HCT116 (cell line): ENCODE measurements around the gene PDLIM3. TPM values are rescaled to one million over a fixed set of nuclear protein-coding genes. Genes with fewer than 3 reads are reported as not detected.

ENCODE experiments used
- ATAC-seq: fragments of 200-7000 bp; cut with Tn5 transposase; 2 replicates; pipeline ENCODE4 v1.9.1; 2020; ENCODE audit warnings: mild to moderate bottlenecking, moderate library complexity
- BruUV-seq: library from RNA; stranded (reverse); fragments of 400-500 nt; replicated peaks from 2 replicates; lab custom pipeline; 2021; lab: Mats Ljungman, UMichigan
- CTCF ChIA-PET: fragments of 300-600 bp; sonication (Branson Sonifier 250); formaldehyde crosslinking; loops from one replicate; lab custom pipeline; 2021; ENCODE audit warnings: antibody characterized with exemption; lab: Charles Lee
- POLR2A ChIA-PET: fragments of 300-600, 350-600 bp; sonication (Branson Sonifier 250); formaldehyde crosslinking; loops from one replicate; lab custom pipeline; 2021; ENCODE audit warnings: antibody characterized with exemption; lab: Charles Lee
- RAD21 ChIA-PET, 2 experiments: fragments of 300-600 bp; sonication (Branson Sonifier 250); formaldehyde crosslinking; loops; one replicate each; lab custom pipeline; 2023; ENCODE audit warnings: low total read pairs in 2 of 2; ENCODE audit not compliant: uncharacterized antibody in 2 of 2, unreplicated experiment in 2 of 2, low non-redundant PET in 1 of 2; lab: Charles Lee
- DNase-seq: peaks from one replicate; pipeline ENCODE4 v3.0.0-alpha.2; 2010; ENCODE audit warnings: low read depth, low spot score
- H2AFZ ChIP-seq: fragments of 200-600 bp; shearing (Covaris generic), sonication (generic); 2 replicates; pipeline ENCODE4 v1.6.1; 2017; ENCODE audit warnings: low read depth, mixed run types, mixed read lengths, antibody characterized with exemption, low read length; ENCODE audit not compliant: poor library complexity, severe bottlenecking
- H3K27ac ChIP-seq: 2 replicates; pipeline ENCODE4 v1.5.1; 2012; ENCODE audit warnings: low read depth, low read length
- H3K27me3 ChIP-seq: fragments of 200-600 bp; sonication (generic); 2 replicates; pipeline ENCODE4 v1.6.1; 2016; ENCODE audit warnings: mixed run types, low read length, mixed read lengths; ENCODE audit not compliant: insufficient read depth
- H3K36me3 ChIP-seq, 2 experiments: fragments of 200-500 bp in 1 of 2; fragments of 200-600 bp in 1 of 2; sonication (Bioruptor generic) in 1 of 2; sonication (generic) in 1 of 2; 2 replicates each; pipeline versions ENCODE4 v1.5.1 to v1.6.1; 2014 to 2016; ENCODE audit warnings: low read length in 2 of 2, inconsistent platforms in 1 of 2, mixed read lengths in 1 of 2, mixed run types in 1 of 2; ENCODE audit not compliant: insufficient read depth in 2 of 2, control insufficient read depth in 1 of 2
- H3K4me1 ChIP-seq, 2 experiments: fragments of 200-600 bp in 1 of 2; sonication (generic) in 1 of 2; 2 replicates each; pipeline versions ENCODE4 v1.5.1 to v1.6.1; 2012 to 2017; ENCODE audit warnings: low read length in 2 of 2, inconsistent platforms in 1 of 2, mild to moderate bottlenecking in 1 of 2, mixed read lengths in 1 of 2, mixed run types in 1 of 2, moderate library complexity in 1 of 2; ENCODE audit not compliant: insufficient read depth in 2 of 2, control insufficient read depth in 1 of 2
- H3K4me2 ChIP-seq: fragments of 200-600 bp; sonication (generic); 2 replicates; pipeline ENCODE4 v1.6.1; 2017; ENCODE audit warnings: mixed run types, low read length, mixed read lengths
- H3K4me3 ChIP-seq, 2 experiments: fragments of 200-600 bp in 1 of 2; sonication (generic) in 1 of 2; replicated peaks in 1 of 2; 2 replicates each; pipeline ENCODE4 v1.5.1; 2011 to 2016; ENCODE audit warnings: low read length in 2 of 2, control low read depth in 1 of 2, low read depth in 1 of 2, mild to moderate bottlenecking in 1 of 2, mixed read lengths in 1 of 2, mixed run types in 1 of 2
- H3K79me2 ChIP-seq: fragments of 200-600 bp; sonication (generic); 2 replicates; pipeline ENCODE4 v1.6.1; 2017; ENCODE audit warnings: mild to moderate bottlenecking, mixed run types, low read length, moderate library complexity, mixed read lengths; ENCODE audit not compliant: insufficient read depth
- H3K9ac ChIP-seq: fragments of 200-600 bp; sonication (generic); 2 replicates; pipeline ENCODE4 v1.6.1; 2016; ENCODE audit warnings: low read length, mixed read lengths
- H3K9me2 ChIP-seq: fragments of 200-600 bp; sonication (generic), shearing (Covaris generic); 2 replicates; pipeline ENCODE4 v1.6.1; 2017; ENCODE audit warnings: mixed run types, mild to moderate bottlenecking, moderate library complexity; ENCODE audit not compliant: insufficient read depth
- H3K9me3 ChIP-seq, 2 experiments: fragments of 200-500 bp in 1 of 2; fragments of 200-600 bp in 1 of 2; sonication (Bioruptor generic) in 1 of 2; sonication (generic) in 1 of 2; 2 replicates each; pipeline ENCODE4 v1.6.1; 2014 to 2017; ENCODE audit warnings: low read length in 2 of 2, mixed read lengths in 2 of 2, inconsistent platforms in 1 of 2, low read depth in 1 of 2, mild to moderate bottlenecking in 1 of 2, mixed run types in 1 of 2, moderate library complexity in 1 of 2; ENCODE audit not compliant: control insufficient read depth in 1 of 2, insufficient read depth in 1 of 2
- H4K20me1 ChIP-seq: fragments of 200-600 bp; sonication (generic), shearing (Covaris generic); 2 replicates; pipeline ENCODE4 v1.6.1; 2017; ENCODE audit warnings: mixed run types, mild to moderate bottlenecking, moderate library complexity; ENCODE audit not compliant: insufficient read depth
- CBX3 ChIP-seq: IDR thresholded peaks from 2 replicates; pipeline ENCODE4 v1.6.1; 2012; ENCODE audit warnings: low read depth
- EGR1 ChIP-seq: IDR thresholded peaks from 2 replicates; pipeline ENCODE4 v1.6.1; 2012; ENCODE audit warnings: low read depth
- EZH2 ChIP-seq: fragments of 200-600 bp; sonication (generic); IDR thresholded peaks from 2 replicates; pipeline ENCODE4 v1.6.1; 2017; ENCODE audit warnings: antibody characterized with exemption, mixed run types
- EZH2phosphoT487 ChIP-seq: fragments of 200-600 bp; IDR thresholded peaks from 2 replicates; pipeline ENCODE4 v1.6.1; 2018; ENCODE audit warnings: antibody characterized with exemption, borderline replicate concordance
- FOSL1 ChIP-seq: IDR thresholded peaks from 2 replicates; pipeline ENCODE4 v1.6.1; 2012; ENCODE audit warnings: low read depth
- JUND ChIP-seq: IDR thresholded peaks from 2 replicates; pipeline ENCODE4 v1.6.1; 2012
- RAD21 ChIP-seq: IDR thresholded peaks from 2 replicates; pipeline ENCODE4 v1.6.1; 2012; ENCODE audit warnings: low read depth, mild to moderate bottlenecking
- SIN3A ChIP-seq: IDR thresholded peaks from 2 replicates; pipeline ENCODE4 v1.6.1; 2012; ENCODE audit warnings: low read depth
- TCF7L2 ChIP-seq: IDR thresholded peaks from 2 replicates; pipeline ENCODE4 v1.7.0; 2011; ENCODE audit warnings: borderline replicate concordance, inconsistent platforms; ENCODE audit not compliant: insufficient read depth, insufficient read length; ENCODE audit errors: extremely low read depth
- ZFX ChIP-seq: fragments of 450-650 bp; IDR thresholded peaks from 2 replicates; pipeline ENCODE4 v1.6.1; 2017
- ZNF274 ChIP-seq: fragments of 200-500 bp; sonication (Bioruptor generic); IDR thresholded peaks from 2 replicates; pipeline ENCODE4 v1.6.1; 2014; ENCODE audit warnings: mild to moderate bottlenecking, low read depth, low read length, inconsistent platforms
- intact Hi-C: fragments of 100-400 bp; cut with micrococcal nuclease; formaldehyde crosslinking; loops from 2 replicates; pipeline ENCODE4 v1.10.0; 2022
- total RNA-seq: library from RNA; stranded (reverse); gene quantifications from one replicate; pipeline ENCODE4 v1.2.1, GENCODE V29; 2021; ENCODE audit not compliant: unreplicated experiment
- TF ChIP-seq, protein P1 (sequence below): IDR thresholded peaks from 2 replicates; pipeline ENCODE4 v1.6.1; 2011; ENCODE audit warnings: mild to moderate bottlenecking, low read length, moderate library complexity; ENCODE audit not compliant: insufficient replicate concordance; ENCODE audit errors: extremely low read depth
- TF ChIP-seq, protein P2 (sequence below): IDR thresholded peaks from 2 replicates; pipeline ENCODE4 v1.6.1; 2012; ENCODE audit warnings: low read depth
- TF ChIP-seq, protein P3 (sequence below), 3 experiments: fragments of 200-600 bp in 1 of 3; sonication (generic) in 1 of 3; IDR thresholded peaks in 2 of 3; conservative IDR thresholded peaks in 1 of 3; 2 replicates each; pipeline ENCODE4 v1.5.1; 2012 to 2017; ENCODE audit warnings: low read depth in 2 of 3, low read length in 2 of 3, antibody characterized with exemption in 1 of 3, borderline replicate concordance in 1 of 3, control low read depth in 1 of 3, mild to moderate bottlenecking in 1 of 3, mixed read lengths in 1 of 3, mixed run types in 1 of 3, moderate library complexity in 1 of 3; ENCODE audit not compliant: insufficient read depth in 1 of 3

Gene PDLIM3
- total RNA-seq, 1 experiment from 2014 or later = 11.5 TPM

DNA sequence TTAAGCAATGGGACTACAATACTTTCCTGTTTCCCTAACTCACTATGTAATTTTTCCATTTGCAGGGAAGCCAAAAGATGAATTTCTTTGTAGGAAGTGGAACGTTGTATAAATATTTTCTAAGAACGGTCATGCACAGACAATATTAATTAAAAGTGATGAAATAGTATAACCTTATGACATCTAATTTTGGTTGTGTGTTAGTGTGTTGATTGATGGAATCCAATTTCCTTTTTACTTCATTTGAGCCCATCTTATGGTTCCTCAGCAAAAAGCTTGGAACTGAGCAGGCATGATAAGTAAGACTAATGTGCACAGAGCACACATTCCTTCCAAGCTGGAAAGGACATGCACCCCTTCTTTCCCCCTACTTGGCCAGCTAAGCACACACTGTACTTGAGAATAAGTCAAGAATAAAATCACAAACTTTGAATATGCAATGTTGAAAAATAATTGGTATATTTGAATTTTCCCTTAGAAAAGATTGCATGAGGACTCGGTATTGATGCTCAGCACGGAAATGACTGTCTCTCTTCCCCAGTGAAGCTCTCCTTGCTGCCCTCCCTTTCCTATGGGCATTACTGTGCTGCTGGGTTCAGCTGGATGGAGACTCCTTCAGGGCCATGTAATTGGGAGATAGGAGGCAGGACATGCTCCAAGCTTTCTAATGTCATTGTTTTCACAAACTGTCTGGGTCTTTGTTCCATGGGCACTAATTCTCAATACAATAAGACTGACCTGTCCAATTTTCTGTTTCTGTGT, 19.2 kb upstream of the PDLIM3 start:
- BruUV-seq = no TSS peak
- no peak overlapping the region for H3K4me3 ChIP-seq
- no peak overlapping the region for H3K4me2 ChIP-seq
- no peaks in the 10 kb centered on the region for H3K27me3 ChIP-seq
- no peaks in the 10 kb centered on the region for H3K79me2 ChIP-seq
- RAD21 ChIA-PET = no interaction called here
- ATAC-seq (no peak), DNase-seq (no peak)
- H3K27ac ChIP-seq = no peak overlapping the region
- CTCF ChIA-PET = no interaction called here
- no peak overlapping the region for H3K9ac ChIP-seq
- TF ChIP-seq, protein P1, sequence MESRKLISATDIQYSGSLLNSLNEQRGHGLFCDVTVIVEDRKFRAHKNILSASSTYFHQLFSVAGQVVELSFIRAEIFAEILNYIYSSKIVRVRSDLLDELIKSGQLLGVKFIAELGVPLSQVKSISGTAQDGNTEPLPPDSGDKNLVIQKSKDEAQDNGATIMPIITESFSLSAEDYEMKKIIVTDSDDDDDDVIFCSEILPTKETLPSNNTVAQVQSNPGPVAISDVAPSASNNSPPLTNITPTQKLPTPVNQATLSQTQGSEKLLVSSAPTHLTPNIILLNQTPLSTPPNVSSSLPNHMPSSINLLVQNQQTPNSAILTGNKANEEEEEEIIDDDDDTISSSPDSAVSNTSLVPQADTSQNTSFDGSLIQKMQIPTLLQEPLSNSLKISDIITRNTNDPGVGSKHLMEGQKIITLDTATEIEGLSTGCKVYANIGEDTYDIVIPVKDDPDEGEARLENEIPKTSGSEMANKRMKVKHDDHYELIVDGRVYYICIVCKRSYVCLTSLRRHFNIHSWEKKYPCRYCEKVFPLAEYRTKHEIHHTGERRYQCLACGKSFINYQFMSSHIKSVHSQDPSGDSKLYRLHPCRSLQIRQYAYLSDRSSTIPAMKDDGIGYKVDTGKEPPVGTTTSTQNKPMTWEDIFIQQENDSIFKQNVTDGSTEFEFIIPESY = no peak
- TF ChIP-seq ZNF274 (no peak), FOSL1 (no peak), EZH2 (no peak), CBX3 (no peak), SIN3A (no peak), TCF7L2 (no peak), EGR1 (no peak), EZH2phosphoT487 (no peak), RAD21 (no peak), JUND (no peak), ZFX (no peak)
- TF ChIP-seq, protein P2, sequence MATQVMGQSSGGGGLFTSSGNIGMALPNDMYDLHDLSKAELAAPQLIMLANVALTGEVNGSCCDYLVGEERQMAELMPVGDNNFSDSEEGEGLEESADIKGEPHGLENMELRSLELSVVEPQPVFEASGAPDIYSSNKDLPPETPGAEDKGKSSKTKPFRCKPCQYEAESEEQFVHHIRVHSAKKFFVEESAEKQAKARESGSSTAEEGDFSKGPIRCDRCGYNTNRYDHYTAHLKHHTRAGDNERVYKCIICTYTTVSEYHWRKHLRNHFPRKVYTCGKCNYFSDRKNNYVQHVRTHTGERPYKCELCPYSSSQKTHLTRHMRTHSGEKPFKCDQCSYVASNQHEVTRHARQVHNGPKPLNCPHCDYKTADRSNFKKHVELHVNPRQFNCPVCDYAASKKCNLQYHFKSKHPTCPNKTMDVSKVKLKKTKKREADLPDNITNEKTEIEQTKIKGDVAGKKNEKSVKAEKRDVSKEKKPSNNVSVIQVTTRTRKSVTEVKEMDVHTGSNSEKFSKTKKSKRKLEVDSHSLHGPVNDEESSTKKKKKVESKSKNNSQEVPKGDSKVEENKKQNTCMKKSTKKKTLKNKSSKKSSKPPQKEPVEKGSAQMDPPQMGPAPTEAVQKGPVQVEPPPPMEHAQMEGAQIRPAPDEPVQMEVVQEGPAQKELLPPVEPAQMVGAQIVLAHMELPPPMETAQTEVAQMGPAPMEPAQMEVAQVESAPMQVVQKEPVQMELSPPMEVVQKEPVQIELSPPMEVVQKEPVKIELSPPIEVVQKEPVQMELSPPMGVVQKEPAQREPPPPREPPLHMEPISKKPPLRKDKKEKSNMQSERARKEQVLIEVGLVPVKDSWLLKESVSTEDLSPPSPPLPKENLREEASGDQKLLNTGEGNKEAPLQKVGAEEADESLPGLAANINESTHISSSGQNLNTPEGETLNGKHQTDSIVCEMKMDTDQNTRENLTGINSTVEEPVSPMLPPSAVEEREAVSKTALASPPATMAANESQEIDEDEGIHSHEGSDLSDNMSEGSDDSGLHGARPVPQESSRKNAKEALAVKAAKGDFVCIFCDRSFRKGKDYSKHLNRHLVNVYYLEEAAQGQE = no peak
- TF ChIP-seq, protein P3, sequence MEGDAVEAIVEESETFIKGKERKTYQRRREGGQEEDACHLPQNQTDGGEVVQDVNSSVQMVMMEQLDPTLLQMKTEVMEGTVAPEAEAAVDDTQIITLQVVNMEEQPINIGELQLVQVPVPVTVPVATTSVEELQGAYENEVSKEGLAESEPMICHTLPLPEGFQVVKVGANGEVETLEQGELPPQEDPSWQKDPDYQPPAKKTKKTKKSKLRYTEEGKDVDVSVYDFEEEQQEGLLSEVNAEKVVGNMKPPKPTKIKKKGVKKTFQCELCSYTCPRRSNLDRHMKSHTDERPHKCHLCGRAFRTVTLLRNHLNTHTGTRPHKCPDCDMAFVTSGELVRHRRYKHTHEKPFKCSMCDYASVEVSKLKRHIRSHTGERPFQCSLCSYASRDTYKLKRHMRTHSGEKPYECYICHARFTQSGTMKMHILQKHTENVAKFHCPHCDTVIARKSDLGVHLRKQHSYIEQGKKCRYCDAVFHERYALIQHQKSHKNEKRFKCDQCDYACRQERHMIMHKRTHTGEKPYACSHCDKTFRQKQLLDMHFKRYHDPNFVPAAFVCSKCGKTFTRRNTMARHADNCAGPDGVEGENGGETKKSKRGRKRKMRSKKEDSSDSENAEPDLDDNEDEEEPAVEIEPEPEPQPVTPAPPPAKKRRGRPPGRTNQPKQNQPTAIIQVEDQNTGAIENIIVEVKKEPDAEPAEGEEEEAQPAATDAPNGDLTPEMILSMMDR (IDR thresholded peaks at IDR 0.05 in 2 of 3, conservative IDR thresholded peaks at IDR 0.05 in 1 of 3; ENCODE audit: borderline replicate concordance in 1 of 3, insufficient read depth in 1 of 3, low read depth in 2 of 3, low read length in 2 of 3) = no peak
- H3K9me2 ChIP-seq = no peaks in the 10 kb centered on the region
- no peaks in the 10 kb centered on the region for H3K36me3 ChIP-seq
- H3K4me1 ChIP-seq = peaks cover 4 to 6% of the 10 kb centered on the region in 2 experiments
- H2AFZ ChIP-seq = no peak overlapping the region
- no peaks in the 10 kb centered on the region for H3K9me3 ChIP-seq
- intact Hi-C loops = no loop called here
- H4K20me1 ChIP-seq = no peaks in the 10 kb centered on the region
- POLR2A ChIA-PET = no interaction called here
